HG03108 (cell line): ENCODE measurements around the gene C9orf72.
"Not testable (repeated sequence)": the region's sequence is repeated elsewhere in the genome, so short reads cannot be mapped to it uniquely, and the experiment has no call there.

Experiments used
- ATAC-seq: cut with Tn5 transposase; IDR thresholded peaks from one replicate; pipeline ENCODE4 v1.9.1; 2021; ENCODE audit warnings: moderate library complexity; ENCODE audit not compliant: unreplicated experiment

C9orf72 gene

DNA sequence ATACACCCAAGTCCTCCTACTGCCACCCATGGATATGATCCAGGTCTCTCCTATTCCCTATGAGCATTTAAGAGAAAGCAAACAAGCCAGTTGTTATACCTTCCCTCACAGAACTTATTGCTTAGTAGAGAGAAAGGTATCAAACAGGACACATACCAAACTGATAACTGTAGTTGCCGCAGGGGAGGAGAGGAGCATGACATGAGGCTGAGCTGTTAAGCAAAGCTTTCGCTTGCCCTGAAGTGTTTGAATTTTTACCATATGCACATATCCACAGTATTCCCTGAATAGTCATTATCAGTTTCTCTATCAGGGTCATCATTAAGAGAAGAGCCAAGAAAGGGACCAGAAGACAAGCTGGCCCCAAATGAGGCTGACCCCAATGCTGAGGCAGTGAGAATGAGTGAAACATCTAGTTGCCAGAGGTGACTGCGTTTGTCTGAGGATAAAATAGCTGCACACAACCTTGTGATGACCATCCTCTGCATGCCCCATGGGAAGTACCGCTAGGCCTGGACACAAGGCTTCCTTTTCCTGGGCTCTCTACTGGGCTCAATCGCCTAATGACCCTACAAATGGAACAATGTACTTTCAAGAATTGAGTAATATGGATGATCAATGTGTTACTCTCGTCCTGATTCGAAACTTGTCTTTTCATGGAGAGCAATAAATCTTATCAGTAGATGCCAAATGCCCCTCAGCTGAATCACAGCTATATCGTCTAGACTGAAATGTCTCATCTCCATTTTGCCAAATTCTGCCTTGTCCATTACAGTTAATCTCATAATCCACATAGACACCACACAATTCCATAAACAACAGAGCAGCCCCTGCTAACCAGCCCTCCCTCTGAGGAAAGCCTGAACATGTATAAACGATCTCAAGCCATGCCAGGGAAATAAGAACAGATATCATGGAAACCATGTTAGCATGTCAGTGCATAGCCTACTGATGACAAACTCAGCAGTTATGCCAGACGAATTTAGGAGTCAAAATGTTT, 53.5 kb downstream of the C9orf72 start:
- no peak for ATAC-seq

DNA sequence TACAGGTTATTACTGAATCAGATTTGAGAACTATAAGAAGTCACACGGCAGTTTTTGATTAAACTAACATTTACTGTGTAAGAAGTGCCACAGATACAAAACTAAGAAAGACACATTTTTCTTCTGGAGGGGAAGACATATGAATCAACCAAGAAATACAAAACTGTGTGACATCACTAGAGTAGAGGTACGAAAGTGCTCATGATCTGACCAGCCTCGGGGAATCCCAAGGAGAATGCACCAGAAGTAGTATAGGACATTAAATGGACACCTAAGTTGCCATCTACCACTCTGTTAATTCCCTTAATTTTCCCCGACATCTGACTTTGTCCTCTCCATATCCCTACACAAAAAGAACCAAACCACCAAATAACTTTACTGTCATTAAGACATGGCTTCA, 54.5 kb downstream of the C9orf72 start:
- no peak for ATAC-seq

DNA sequence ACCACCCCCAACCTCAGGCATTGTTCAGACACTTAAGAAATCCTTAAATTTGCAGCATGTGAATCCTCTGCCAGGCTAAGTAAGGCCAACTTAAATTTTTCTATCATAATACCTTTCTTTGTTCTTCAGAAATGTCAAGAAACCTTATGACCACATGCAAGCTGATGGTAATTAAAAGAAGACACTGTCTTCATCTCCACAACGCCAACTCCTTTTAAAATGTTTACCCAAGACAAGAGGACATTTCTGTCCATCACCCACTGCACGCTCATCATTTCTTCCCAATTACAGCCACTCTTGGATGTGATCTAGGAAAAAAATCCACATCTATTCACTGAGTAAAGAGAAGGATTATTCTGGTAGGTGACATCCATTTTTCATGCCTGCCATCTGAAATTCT, 55.3 kb downstream of the C9orf72 start:
- ATAC-seq = no peak

DNA sequence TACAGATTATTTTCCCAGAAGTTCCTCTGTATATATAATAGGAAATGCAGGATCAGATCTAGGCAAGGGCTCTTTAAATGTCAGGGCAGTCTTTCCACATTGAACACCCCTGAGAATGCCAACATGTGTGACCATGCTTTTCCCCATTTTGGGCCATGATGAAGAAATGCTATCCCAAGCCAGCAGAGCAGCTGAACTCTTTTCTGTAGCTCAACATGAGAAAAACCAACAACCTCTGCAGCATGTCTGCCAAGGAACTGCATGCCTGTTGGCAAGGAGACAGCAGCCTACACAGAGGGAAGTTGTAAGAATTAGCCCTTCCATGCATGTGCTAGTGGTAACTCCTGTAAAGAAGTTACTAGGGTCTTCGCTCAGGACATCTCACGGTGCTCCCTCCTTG, 58.7 kb downstream of the C9orf72 start:
- no peak for ATAC-seq

DNA sequence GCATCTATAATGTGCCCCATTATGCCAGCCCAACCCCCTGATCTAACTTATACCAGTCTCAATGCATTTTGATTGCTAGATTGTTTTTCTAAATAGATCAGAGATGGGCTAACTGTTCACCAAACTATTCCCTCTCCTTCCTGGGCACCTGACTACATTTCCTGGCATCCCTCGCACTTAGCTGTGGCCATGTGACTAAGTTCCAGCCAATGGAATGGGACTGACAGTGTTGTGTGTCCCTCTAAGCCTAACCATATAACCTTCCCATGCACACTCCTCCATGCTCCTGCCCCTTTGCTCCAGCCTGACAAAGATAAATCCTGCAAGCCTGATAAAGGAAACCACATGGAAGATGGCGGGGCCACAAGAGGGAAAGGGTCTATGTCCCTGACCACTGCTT, 61.5 kb downstream of the C9orf72 start:
- ATAC-seq = no peak

DNA sequence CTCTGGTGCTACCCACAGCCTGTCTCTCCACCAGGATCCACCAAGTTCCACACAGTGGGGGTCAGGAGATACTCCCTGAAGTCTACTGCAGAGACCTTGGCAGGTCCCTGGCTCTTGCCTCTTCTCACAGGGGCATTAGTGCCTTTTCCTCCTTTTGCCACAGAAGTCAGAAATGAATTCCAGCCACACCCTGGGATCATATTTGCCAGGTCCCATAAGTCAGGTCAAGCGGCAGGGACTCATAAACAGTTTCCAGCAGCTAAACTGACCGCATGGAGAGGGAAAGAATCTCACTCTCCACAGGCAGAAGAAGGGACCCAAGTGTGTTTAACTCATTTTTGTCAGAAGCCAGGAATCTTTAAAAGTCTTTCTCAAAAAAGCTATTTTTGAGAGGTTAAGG, 62.5 kb downstream of the C9orf72 start:
- ATAC-seq = no peak

DNA sequence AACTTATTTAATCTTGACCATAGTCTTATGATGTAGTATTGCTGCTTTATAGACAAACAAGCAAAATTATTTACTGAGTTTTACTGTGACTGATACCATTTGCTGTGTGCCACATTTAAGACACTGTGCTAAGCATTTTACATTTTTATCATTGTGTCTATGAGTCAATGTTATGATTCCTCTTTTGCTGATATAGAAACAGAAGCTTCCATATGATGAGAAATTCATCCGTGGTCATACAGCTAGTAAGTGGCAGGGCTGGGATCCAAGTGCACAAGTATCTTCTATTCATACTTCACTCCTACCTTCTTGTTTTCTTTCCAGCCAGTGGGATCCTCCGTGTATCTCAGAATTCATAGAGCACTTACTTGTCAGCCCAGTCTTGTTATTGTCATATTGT, 66.3 kb downstream of the C9orf72 start:
- no peak for ATAC-seq

DNA sequence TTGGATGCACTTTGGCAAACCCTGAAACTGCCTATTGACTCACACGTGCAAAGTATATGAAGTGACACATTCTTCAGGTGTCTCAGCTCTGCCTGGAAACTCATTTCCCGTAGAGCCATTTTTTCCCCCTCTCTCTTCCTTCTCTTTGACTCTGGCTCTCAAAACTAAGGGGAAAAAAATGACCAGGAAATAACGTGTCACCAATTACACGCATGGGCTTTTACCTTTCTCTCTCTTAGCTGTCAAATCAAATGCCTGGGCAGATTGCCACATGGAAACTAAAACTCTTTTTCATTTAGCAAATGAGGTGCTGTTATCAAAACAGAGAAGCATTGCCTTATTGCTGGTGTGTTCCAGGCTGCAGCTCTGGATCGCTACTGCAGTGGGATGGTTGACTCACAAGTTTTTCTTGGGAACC, 67.5 kb downstream of the C9orf72 start:
- ATAC-seq = no peak

DNA sequence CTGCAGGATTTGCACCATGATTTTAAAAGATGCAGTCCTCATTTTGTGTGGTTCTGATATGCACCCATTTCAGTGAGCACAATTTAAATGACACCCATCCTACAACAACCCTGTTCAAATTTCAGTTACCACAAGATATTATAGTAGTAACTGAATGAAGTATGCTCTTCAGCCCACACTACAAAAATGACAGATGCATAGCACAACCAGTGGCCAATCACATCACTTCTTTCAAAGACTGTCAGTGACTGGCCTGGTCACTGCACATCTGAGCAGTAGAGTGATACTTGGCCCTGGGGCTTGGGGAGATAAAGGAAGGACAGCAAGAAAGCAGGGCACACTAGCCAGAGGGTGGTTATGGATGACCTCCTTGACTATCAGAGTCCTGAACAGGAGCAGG, 69.0 kb downstream of the C9orf72 start:
- ATAC-seq = no peak

DNA sequence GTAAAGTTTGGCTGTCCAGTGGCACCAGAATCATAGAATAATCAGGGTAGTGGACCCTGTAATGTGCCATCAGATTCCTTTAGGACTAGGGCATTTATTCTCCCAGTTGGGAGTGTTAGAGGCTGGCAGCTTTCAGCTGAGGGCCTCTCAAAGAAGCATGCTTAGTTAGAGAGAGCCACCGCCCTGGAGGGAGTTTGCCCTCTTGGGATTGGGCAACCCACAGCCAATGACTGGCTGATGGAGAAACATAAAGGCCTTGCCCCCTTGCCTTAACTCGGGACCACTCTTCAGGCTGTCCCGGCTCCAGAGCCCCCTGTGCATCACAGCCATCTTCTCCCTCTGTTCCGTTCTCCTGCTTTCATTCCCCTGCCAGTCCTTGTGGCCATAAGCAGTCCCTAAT, 69.7 kb downstream of the C9orf72 start:
- no peak for ATAC-seq

DNA sequence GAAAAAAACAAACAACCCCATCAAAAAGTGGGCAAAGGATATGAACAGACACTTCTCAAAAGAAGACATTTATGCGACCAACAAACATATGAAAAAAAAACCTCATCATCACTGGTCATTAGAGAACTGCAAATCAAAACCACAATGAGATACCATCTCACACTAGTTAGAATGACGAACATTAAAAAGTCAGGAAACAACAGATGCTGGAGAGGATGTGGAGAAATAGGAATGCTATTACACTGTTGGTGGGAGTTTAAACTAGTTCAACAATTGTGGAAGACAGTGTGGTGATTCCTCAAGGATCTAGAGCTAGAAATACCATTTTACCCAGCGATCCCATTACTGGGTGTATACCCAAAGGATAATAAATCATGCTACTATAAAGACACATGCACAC, 72.4 kb downstream of the C9orf72 start:
- ATAC-seq = not testable (repeated sequence)

DNA sequence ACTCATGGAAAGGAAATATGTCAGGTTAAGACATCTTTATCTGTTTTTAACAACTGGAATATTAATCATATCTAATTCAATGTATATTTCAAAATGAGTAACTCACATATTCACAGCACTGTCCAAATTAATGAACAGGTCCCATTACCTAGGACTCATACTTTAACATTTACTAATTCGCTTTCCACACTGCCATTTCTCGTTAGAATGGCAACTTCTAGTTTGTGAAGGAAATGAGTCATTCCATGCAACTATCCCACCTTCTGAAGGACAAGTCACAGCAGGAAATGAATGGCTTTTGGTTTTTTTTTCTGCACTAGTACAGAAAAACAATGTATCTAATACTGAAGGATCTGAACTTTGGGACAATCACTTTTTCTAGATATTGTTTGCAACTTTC, 73.8 kb downstream of the C9orf72 start:
- no peak for ATAC-seq

DNA sequence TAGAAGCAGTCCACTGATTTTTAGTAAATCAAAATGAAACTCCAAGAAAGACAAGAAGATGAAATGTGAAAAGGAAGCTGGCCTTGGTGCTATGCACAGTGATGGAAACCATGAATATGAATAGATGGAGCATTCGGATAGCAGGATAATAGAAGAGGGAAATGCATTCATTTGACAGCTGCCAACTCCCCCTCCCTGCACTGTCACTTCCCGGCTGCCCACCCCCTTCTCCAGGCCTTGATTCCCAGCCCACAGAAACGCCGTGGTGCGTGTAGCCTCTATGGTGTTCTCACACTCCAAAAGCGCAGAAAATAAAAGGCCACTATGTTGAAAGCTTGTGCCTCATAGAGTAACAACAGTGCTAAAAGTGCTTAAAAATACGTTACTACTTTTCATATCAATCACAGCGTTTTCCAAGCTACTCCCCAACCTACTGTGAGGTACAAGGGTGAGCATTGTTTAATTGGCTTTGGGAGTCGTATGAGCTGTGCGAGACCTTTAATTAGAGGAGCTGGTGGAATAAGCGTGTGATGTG, 75.3 kb downstream of the C9orf72 start:
- ATAC-seq = no peak
